Measurements from ENCODE around the gene LAIR2. TPM values are rescaled to one million over a fixed set of nuclear protein-coding genes. Genes with fewer than 3 reads are reported as not detected.

The LAIR2 gene
- total and polyA plus RNA-seq, 2 experiments from 2014 or later: not detected

- no peaks in the 10 kb centered on the region for H3K4me1 ChIP-seq (ENCODE audit: insufficient read depth)
- Mint-ChIP-seq H3K27ac (no peak overlapping the region), H3K4me3 (no peak overlapping the region), H3K9me3 (peaks cover 98% of the 10 kb centered on the region), H3K4me1 (no peaks in the 10 kb centered on the region), H3K36me3 (ENCODE audit: low read depth) (peaks cover 35% of the 10 kb centered on the region), H3K27me3 (ENCODE audit: insufficient read depth, low read depth, poor library complexity) (peaks cover 9% of the 10 kb centered on the region)
- H3K4me3 ChIP-seq: no peak overlapping the region
- H3K36me3 ChIP-seq (ENCODE audit: insufficient read depth): no peaks in the 10 kb centered on the region
- DNase-seq (ENCODE audit: low spot score): peak; percentile 78
- H3K27me3 ChIP-seq (ENCODE audit: insufficient read depth): no peaks in the 10 kb centered on the region
- H3K79me2 ChIP-seq (replicated peaks; ENCODE audit: insufficient read depth): no peaks in the 10 kb centered on the region
- no peak overlapping the region for H3K4me2 ChIP-seq
- no peak overlapping the region for H2AFZ ChIP-seq
- no peaks in the 10 kb centered on the region for H4K20me1 ChIP-seq (replicated peaks; ENCODE audit: insufficient read depth)
- H3K9me2 ChIP-seq (ENCODE audit: insufficient read depth): no peaks in the 10 kb centered on the region
- H3F3A ChIP-seq (replicated peaks; ENCODE audit: low read depth): no peaks in the 10 kb centered on the region
- peak; percentile 86 for TF ChIP-seq REST (IDR thresholded peaks at IDR 0.05; ENCODE audit: unreplicated experiment)
- TF ChIP-seq JUNB (IDR thresholded peaks at IDR 0.05; ENCODE audit: unreplicated experiment): no peak
- no peak; the same call in 2 of the 3 replicates for ATAC-seq
- H3K27ac ChIP-seq (ENCODE audit: low read depth): no peak overlapping the region
These were observed 14.9 kb downstream of the LAIR2 start for GRCh38 chr19:54517483-54517882.

GRCh38 chr19:54518844-54519243 is 16.2 kb downstream of the LAIR2 start:
- Mint-ChIP-seq H3K9me3 (peaks cover 98% of the 10 kb centered on the region), H3K27me3 (ENCODE audit: insufficient read depth, low read depth, poor library complexity) (peaks cover 7% of the 10 kb centered on the region), H3K27ac (no peak overlapping the region), H3K36me3 (ENCODE audit: low read depth) (peaks cover 43% of the 10 kb centered on the region), H3K4me1 (no peaks in the 10 kb centered on the region), H3K4me3 (no peak overlapping the region)
- Histone ChIP-seq H3F3A (replicated peaks; ENCODE audit: low read depth) (no peaks in the 10 kb centered on the region), H3K27ac (ENCODE audit: low read depth) (no peak overlapping the region), H3K4me3 (no peak overlapping the region), H3K36me3 (ENCODE audit: insufficient read depth) (no peaks in the 10 kb centered on the region), H3K4me2 (no peak overlapping the region), H3K27me3 (ENCODE audit: insufficient read depth) (no peaks in the 10 kb centered on the region), H3K9me2 (ENCODE audit: insufficient read depth) (no peaks in the 10 kb centered on the region), H4K20me1 (replicated peaks; ENCODE audit: insufficient read depth) (no peaks in the 10 kb centered on the region), H2AFZ (no peak overlapping the region), H3K79me2 (replicated peaks; ENCODE audit: insufficient read depth) (no peaks in the 10 kb centered on the region), H3K4me1 (ENCODE audit: insufficient read depth) (no peaks in the 10 kb centered on the region)
- ATAC-seq (no peak), DNase-seq (ENCODE audit: low spot score) (no peak)
- TF ChIP-seq REST (IDR thresholded peaks at IDR 0.05; ENCODE audit: unreplicated experiment) (no peak), ETS1 (IDR thresholded peaks at IDR 0.05) (no peak), ZNF114 (CRISPR knock-in tag; IDR thresholded peaks at IDR 0.05) (no peak), ZNF331 (CRISPR knock-in tag; IDR thresholded peaks at IDR 0.05; ENCODE audit: low read depth) (no peak), CTCF (conservative IDR thresholded peaks at IDR 0.05; ENCODE audit: low read depth in 2 of 2) (no peak)
